GOT3 (cell line): ENCODE measurements around the gene SPTBN5.

Experiments
- DNase-seq: peaks from one replicate; lab custom pipeline; 2025; ENCODE audit warnings: mixed read lengths; lab: John Stamatoyannopoulos, UW

SPTBN5 gene

GRCh38 chr15:41893422-41894250, at the start of gene SPTBN5:
SPTBN5 (minus strand) TSS chr15:41894053; CDS start chr15:41893497, 556 bp downstream.
- no peak for DNase-seq

DNA sequence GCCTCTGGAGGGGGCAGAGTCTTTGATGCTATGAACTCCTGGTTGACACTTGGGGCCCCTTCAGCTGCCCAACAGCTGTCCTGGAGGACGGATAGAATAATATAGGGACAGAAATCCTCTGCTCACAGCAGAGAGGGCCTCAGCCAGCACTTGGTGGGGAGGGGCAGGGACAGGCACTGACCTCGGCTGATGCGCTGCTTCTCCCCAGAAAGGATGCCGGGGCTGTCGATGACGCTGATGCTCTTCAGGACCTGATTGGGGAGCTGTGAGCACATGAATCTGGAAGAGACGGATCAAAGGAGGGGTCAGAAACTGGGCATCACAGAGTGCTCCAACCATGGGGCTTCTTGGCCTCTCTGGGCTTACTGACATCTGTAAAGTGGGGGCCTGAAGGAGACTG, 49.0 kb upstream of the SPTBN5 start:
- no peak for DNase-seq

- DNase-seq: no peak
These were observed 48.0 kb upstream of the SPTBN5 start for GRCh38 chr15:41941644-41942415.

DNA sequence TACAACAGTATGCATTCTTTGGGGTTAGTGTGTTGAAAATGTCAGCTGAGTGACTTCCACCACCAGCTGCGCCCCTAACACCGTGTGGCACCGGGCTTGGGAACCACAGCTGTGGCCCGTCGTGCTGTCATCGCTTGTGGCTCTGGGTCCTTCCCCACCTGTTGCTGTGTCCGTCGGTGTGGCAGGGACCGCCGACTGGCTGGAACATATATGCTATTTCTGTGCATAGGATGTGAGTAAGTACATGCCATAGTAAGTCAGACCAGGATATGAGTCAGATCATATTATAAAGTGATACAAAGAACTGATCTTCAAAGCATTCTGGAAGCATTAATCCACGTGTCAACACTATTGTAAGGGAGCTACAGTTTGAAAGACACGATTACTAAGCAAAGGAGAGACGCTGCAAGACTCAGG, 46.6 kb upstream of the SPTBN5 start:
- no peak for DNase-seq

DNA sequence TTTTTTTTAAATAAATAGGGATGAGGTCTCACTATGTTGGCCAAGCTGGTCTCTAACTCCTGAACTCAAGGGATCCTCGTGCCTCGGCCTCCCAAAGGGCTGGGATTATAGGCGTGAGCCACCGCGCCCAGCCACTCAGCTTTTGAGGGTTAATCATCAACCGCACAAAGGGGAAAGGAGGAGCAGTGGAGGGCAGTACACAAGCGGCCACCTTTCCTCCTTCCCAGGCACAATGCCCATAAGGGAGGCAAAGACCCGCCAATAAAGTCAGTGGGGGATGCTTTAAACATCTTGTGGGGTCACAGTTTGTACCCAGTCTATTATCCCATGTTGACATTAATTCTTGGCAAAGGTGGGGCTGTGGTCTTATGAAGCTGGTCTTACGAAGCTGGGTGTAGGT, 46.1 kb upstream of the SPTBN5 start:
- no peak for DNase-seq

GRCh38 chr15:41937568-41937923, 43.7 kb upstream of the SPTBN5 start:
- no peak for DNase-seq

DNA sequence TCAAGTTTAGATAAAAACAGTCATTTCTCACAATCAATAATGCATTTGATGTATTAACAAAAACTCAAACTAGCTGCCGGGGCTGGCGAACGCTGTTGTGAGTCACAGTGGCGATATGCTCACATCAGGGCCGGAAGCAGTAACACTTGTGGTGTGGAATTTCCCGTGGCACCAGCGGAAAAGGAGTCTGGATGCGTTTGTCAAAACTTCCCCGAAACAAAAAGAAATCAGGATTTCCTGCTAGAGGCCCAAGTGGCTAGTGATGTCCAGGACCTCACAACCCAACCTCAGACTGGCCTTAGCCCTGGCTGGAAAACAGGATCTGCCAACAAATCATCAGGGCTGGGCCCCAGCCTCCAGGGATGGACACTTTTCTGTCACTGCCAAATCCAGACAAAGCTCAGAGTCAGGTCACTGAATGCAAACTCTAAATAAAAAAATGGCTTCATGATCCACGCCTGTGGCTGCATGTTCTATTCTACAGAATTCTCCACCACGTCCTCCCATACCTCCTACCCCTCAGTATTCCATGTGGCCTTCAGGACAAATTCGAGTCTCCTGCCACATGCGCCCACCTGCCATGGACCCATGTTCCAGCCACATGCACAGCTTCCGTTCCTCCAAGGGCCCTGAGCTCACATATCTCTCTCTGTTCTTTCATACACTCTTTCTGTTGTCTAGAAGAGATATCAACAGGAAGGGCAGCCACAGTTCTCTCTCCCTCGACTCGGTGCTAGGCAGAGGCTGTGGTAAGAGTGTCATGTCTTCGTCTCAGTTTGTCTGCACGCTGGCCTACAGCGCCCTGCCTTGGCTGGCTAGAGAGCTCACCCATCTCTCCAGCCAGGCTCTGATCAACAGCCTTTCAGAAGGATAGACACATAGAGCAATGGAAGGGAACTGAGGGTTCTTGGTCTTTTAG, 43.1 kb upstream of the SPTBN5 start:
- DNase-seq: no peak

GRCh38 chr15:41936155-41936554, 42.3 kb upstream of the SPTBN5 start:
- no peak for DNase-seq

DNA sequence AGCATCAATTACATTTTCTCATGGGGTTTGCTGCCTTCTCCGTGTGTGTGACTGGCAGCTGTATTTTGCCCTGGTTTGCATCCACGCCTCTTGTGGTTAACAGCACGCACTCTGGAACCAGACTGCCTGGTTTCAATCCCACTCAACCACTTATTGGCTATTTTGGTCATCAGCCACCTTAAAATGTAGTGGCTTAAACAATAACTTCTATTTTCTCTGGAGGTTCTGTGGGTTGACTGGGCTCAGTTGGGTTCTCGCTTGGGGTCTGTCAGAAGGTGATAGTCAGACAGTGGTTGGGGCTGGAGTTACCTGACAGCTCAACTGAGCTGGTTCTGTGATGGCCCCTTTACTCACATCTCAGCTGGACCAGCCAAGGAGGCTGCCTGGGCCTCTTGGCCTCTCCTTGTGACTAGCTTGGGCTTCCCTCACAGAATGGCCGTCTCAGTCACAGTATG, 41.7 kb upstream of the SPTBN5 start:
- DNase-seq: no peak

DNA sequence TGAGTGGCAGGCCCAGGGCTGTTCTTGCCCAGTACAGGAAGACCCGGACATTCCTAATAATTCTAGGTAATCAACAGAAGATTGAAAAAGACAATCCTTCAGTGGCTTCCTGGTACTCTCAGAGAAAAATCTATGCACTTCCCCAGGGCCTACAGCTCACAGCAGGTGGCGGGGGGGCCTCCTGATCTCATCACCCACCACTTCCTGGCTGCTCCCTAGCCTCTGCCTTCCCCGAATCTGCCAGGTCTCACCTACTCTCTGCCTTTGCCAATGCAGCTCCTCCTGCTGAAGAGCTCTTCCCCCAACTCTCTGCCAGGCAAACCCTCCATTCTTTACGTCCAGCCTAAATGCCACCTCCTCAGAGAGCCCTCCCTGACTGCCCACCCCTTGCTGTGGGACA, 41.0 kb upstream of the SPTBN5 start:
- no peak for DNase-seq

GRCh38 chr15:41933771-41934170, 39.9 kb upstream of the SPTBN5 start:
- no peak for DNase-seq

GRCh38 chr15:41933326-41933725, 39.5 kb upstream of the SPTBN5 start:
- no peak for DNase-seq

- no peak for DNase-seq
These were observed 38.8 kb upstream of the SPTBN5 start for GRCh38 chr15:41932511-41933289.

GRCh38 chr15:41932101-41932500, 38.2 kb upstream of the SPTBN5 start:
- DNase-seq: no peak

DNA sequence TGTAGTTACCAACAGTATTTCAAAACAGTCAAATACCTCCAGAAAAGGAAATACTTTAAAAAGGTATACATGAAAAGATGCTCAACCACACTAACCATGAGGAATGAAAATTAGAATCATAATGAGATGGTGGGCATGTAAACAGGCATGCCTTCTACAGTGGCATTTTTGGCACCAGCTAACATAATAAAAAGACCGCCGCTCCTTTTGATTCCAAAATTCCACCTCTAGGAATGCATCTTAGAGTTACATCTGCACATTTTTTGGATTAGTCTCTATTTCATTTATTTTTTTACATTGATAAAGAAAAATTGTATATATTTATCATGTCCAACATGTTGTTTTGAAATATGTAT, 37.0 kb upstream of the SPTBN5 start:
- DNase-seq: no peak

GRCh38 chr15:41930221-41930866, 36.5 kb upstream of the SPTBN5 start:
- DNase-seq: peak; percentile 49

DNA sequence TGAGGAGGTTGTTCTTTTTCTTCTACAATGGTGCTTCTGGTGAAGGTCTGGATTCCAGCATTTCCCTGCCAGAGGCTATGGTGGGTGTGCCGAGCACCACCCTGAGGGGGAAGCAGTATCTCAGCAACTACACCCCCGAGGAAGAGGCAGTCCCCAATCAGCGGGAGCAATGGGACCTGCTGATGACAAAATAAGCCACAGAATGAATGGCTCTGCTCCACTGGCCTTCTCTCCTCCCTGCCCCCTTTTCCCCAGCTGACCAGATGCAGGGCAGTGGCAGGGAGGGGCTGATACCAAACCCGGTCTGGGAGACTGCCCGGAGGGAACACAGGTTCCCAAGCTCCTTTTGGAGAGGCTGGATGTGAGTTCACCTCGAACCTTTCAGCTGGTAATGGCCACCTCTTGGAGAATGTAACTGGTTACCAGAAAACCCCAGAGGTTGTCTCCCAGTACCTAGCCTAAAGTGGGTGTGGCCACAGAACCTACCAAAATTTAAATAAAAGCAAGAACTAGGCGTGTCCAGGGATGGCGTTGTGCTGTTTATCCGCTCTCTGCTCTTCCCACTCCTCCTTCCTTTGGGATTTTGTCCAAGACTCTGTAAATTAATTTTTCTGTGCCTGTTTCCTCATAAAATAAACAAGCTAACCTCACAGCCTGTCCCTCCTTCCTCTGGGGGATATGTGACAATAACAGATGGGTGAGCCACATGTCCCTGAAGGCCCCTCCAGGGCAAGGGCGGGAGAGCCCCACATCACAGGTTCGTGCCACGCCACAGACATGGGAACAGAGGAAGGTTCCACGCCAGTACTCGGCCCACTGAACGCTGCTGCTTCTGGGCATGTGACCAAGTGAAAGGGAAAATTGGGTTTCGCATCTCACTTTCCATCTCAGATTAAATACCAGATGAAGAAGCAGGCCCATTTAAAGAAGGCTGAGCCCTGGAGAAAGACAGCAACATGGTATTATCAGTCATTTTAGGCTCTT, 35.1 kb upstream of the SPTBN5 start:
- DNase-seq: no peak

GRCh38 chr15:41928100-41928499, 34.2 kb upstream of the SPTBN5 start:
- DNase-seq: no peak

- no peak for DNase-seq
These were observed 33.7 kb upstream of the SPTBN5 start for GRCh38 chr15:41927536-41927935.
